H1 (cell line): ENCODE results near the gene GRSF1.

Experiments
- ATF2 ChIP-seq: IDR thresholded peaks from 2 replicates; pipeline ENCODE4 v1.6.1; 2012; ENCODE audit warnings: low read length, inconsistent platforms
- CEBPB ChIP-seq: IDR thresholded peaks from 2 replicates; pipeline ENCODE4 v1.6.1; 2012; ENCODE audit warnings: low read depth, low read length
- CREB1 ChIP-seq: IDR thresholded peaks from 2 replicates; pipeline ENCODE4 v1.6.1; 2012; ENCODE audit warnings: inconsistent platforms
- CTCF ChIP-seq, 3 experiments: IDR thresholded peaks; 1 replicate in 2 of 3; 2 replicates in 1 of 3; pipeline versions ENCODE4 v1.5.1 to v1.6.1; 2011; ENCODE audit warnings: low read length in 3 of 3, mild to moderate bottlenecking in 3 of 3, inconsistent platforms in 2 of 3, low read depth in 1 of 3, moderate library complexity in 1 of 3; ENCODE audit not compliant: insufficient read depth in 1 of 3; ENCODE audit errors: control extremely low read depth in 1 of 3
- EZH2 ChIP-seq: fragments of 200-600 bp; sonication (generic); IDR thresholded peaks from 2 replicates; pipeline ENCODE4 v1.7.1; 2012; ENCODE audit warnings: low read depth, mild to moderate bottlenecking, moderate library complexity, low read length, inconsistent platforms; ENCODE audit not compliant: severe bottlenecking
- GABPA ChIP-seq: IDR thresholded peaks from 2 replicates; pipeline ENCODE4 v1.6.1; 2011; ENCODE audit warnings: mild to moderate bottlenecking, low read length, moderate library complexity, borderline replicate concordance; ENCODE audit not compliant: insufficient read depth
- KDM1A ChIP-seq: fragments of 200-600, 300-600 bp; sonication (generic); IDR thresholded peaks from 2 replicates; pipeline ENCODE4 v1.7.1; 2016; ENCODE audit warnings: mild to moderate bottlenecking, low read length, borderline replicate concordance
- PHF8 ChIP-seq: fragments of 200-600 bp; sonication (generic); conservative IDR thresholded peaks from 2 replicates; pipeline ENCODE4 v1.7.1; 2012; ENCODE audit warnings: low read depth, mild to moderate bottlenecking, inconsistent platforms, low read length, moderate library complexity
- POLR2A ChIP-seq, 2 experiments: IDR thresholded peaks; 1 replicate in 1 of 2; 2 replicates in 1 of 2; pipeline ENCODE4 v1.6.1; 2011; ENCODE audit warnings: low read depth in 2 of 2, low read length in 2 of 2, mild to moderate bottlenecking in 2 of 2; ENCODE audit errors: control extremely low read depth in 1 of 2
- RFX5 ChIP-seq: IDR thresholded peaks from 2 replicates; pipeline ENCODE4 v1.6.1; 2011; ENCODE audit warnings: low read depth, low read length, improper control_type of control experiment, borderline replicate concordance
- SIN3A ChIP-seq, 2 experiments: IDR thresholded peaks in 1 of 2; conservative IDR thresholded peaks in 1 of 2; 2 replicates each; pipeline ENCODE4 v1.6.1; 2011 to 2012; ENCODE audit warnings: low read length in 2 of 2, improper control_type of control experiment in 1 of 2, low read depth in 1 of 2, mild to moderate bottlenecking in 1 of 2
- TBP ChIP-seq: IDR thresholded peaks from 2 replicates; pipeline ENCODE4 v1.6.1; 2011; ENCODE audit warnings: low read depth, low read length, improper control_type of control experiment

GRCh38 chr4:70849291-70849690, 9.6 kb upstream of the GRSF1 start:
- no peak for TF ChIP-seq CTCF (IDR thresholded peaks at IDR 0.05; ENCODE audit: control extremely low read depth in 1 of 3, insufficient read depth in 1 of 3, low read depth in 1 of 3, low read length in 3 of 3)
- no peak for TF ChIP-seq GABPA
- TF ChIP-seq CREB1 = no peak
- no peak for TF ChIP-seq KDM1A
- TF ChIP-seq ATF2 = no peak
- no peak for TF ChIP-seq SIN3A (conservative IDR thresholded peaks at IDR 0.05 in 1 of 2, IDR thresholded peaks at IDR 0.05 in 1 of 2; ENCODE audit: low read depth in 1 of 2, low read length in 2 of 2)
- no peak for TF ChIP-seq EZH2
- no peak for TF ChIP-seq POLR2A (IDR thresholded peaks at IDR 0.05; ENCODE audit: control extremely low read depth in 1 of 2, low read depth in 2 of 2, low read length in 2 of 2)
- TF ChIP-seq RFX5 = no peak
- no peak for TF ChIP-seq PHF8
- TF ChIP-seq CEBPB = no peak
- no peak for TF ChIP-seq TBP
